ENCODE results near the gene MFSD12. TPM values are rescaled to one million over a fixed set of nuclear protein-coding genes. Genes with fewer than 3 reads are reported as not detected.

The MFSD12 gene
- total RNA-seq, 1 donor, result 104 TPM

DNA sequence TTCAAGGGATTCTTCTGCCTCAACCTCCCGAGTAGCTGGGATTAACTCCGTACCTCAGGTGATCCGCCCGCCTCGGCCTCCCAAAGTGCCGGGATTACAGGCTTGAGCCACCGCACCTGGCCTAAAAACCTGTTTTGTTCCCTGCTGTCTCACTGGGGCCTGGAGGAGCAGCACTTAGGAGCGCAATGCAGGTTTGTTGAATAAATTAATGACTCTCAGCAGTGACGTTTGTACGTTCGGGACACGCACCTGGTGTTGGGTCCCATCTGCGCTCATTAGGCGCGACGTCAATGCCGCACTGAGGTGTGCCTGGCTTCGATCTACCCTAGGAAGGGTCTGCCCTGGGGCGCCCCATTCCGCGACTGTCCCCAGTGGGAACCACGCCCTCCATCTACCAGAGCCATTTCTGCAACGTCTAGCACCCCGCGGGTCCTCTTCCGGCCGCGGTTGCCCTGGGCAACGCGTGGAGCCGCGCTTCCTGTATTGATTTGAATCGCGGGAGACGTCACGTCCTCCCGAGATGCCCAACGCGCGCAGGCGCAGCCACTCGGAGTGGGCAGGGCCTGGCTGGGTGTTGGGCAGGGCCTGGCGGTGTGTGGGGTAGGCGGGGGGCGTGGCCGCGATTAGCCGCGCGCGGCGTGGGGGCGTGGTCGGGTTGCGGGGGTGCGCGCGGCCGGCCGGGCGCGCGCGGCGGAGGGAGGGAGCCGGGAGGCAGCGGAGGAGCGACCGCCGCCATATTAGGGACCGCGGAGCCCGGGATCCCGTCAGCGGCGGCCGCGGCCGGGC is 51.6 kb downstream of the MFSD12 start, which contains the start of gene FZR1:
FZR1 (plus strand) TSS at position 714 of the 786 bp plus-strand sequence. CDS start 16,679 bp downstream, outside the sequence.
- peak within 1 kb of the TSS; percentile 100 for H2AFZ ChIP-seq (ENCODE audit: low read length)
- H3K4me1 ChIP-seq (ENCODE audit: insufficient read depth, low read length), result peaks cover 24% of the 10 kb centered on the region
- H3K79me2 ChIP-seq (ENCODE audit: insufficient read depth, low read length), result peaks cover 46% of the 10 kb centered on the region
- H3K9me3 ChIP-seq (ENCODE audit: low read depth, low read length), result no peaks in the 10 kb centered on the region
- peak within 1 kb of the TSS; percentile 99 for H3K4me3 ChIP-seq (ENCODE audit: insufficient read depth, low read length)
- no peaks in the 10 kb centered on the region for H3K27me3 ChIP-seq (ENCODE audit: insufficient read depth, low read length)
- H3K27ac ChIP-seq (ENCODE audit: low read depth, low read length), result peak within 1 kb of the TSS; percentile 94
- DNase-seq (ENCODE audit: insufficient read length, low spot score, missing footprints), result peak; percentile 100
- H4K20me1 ChIP-seq (ENCODE audit: insufficient read depth, low read length), result peaks cover 28% of the 10 kb centered on the region
- H3K36me3 ChIP-seq (ENCODE audit: insufficient read depth, low read length), result peaks cover 10% of the 10 kb centered on the region
- peak within 1 kb of the TSS; percentile 98 for H3K4me2 ChIP-seq (ENCODE audit: insufficient read depth, low read length)
- TF ChIP-seq, protein P1, sequence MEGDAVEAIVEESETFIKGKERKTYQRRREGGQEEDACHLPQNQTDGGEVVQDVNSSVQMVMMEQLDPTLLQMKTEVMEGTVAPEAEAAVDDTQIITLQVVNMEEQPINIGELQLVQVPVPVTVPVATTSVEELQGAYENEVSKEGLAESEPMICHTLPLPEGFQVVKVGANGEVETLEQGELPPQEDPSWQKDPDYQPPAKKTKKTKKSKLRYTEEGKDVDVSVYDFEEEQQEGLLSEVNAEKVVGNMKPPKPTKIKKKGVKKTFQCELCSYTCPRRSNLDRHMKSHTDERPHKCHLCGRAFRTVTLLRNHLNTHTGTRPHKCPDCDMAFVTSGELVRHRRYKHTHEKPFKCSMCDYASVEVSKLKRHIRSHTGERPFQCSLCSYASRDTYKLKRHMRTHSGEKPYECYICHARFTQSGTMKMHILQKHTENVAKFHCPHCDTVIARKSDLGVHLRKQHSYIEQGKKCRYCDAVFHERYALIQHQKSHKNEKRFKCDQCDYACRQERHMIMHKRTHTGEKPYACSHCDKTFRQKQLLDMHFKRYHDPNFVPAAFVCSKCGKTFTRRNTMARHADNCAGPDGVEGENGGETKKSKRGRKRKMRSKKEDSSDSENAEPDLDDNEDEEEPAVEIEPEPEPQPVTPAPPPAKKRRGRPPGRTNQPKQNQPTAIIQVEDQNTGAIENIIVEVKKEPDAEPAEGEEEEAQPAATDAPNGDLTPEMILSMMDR (IDR thresholded peaks at IDR 0.05; ENCODE audit: extremely low read depth, low read depth, low read length), result no peak

DNA sequence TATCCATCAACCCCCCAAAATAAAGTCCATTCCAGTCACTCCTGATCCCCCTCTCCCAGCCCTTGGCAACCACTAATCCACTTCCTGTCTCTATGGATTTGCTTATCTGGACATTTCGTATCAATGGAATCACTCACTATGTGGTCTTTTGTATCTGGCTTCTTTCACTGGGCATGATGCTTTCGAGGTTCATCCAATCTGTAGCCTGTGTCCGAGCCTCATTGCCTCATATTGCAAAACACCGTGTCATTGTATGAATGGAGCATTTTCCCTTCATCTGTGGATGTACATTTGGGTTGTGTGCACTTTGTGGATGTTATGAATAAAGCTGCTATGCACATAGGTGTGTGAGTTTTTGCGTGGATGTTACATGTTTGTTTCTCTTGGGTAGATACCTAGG is 52.7 kb downstream of the MFSD12 start:
- Histone ChIP-seq H3K27ac (ENCODE audit: low read depth, low read length) (no peak overlapping the region), H3K79me2 (ENCODE audit: insufficient read depth, low read length) (peaks cover 44% of the 10 kb centered on the region), H3K4me1 (ENCODE audit: insufficient read depth, low read length) (peaks cover 25% of the 10 kb centered on the region), H4K20me1 (ENCODE audit: insufficient read depth, low read length) (peaks cover 17% of the 10 kb centered on the region), H3K4me3 (ENCODE audit: insufficient read depth, low read length) (no peak overlapping the region), H3K4me2 (ENCODE audit: insufficient read depth, low read length) (no peak overlapping the region), H3K36me3 (ENCODE audit: insufficient read depth, low read length) (peaks cover 1% of the 10 kb centered on the region), H3K27me3 (ENCODE audit: insufficient read depth, low read length) (no peaks in the 10 kb centered on the region), H2AFZ (ENCODE audit: low read length) (no peak overlapping the region), H3K9me3 (ENCODE audit: low read depth, low read length) (no peaks in the 10 kb centered on the region)
- TF ChIP-seq, protein P1 (IDR thresholded peaks at IDR 0.05; ENCODE audit: extremely low read depth, low read depth, low read length), result no peak
- no peak for DNase-seq (ENCODE audit: insufficient read length, low spot score, missing footprints)

DNA sequence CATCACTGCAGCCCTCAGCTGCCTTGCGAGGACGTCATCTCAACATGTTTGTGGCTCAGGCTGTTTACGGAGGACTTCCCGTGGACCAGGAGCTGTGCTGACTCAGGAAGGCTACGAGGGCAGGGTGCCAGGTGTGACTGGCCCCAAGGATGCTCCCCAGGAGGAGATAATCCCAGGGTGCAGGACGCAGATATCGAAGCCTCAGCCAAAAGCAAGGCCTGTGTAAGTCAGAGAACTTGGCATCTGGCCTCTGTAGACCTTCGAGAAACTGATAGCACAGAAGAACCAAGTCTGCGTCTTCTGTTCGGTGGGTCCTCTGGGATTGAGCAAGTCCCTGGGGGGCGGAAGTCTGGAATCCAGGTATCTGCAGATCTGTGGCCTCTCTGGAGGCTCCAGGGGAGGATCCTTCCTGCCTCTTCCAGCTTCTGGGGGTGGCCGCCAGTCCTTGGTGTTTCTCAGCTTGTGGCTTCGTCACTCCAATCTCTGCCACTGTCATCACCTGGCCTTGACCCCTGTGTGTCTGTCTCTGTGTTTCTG is 54.3 kb downstream of the MFSD12 start:
- DNase-seq (ENCODE audit: insufficient read length, low spot score, missing footprints), result no peak
- peaks cover 42% of the 10 kb centered on the region for H3K79me2 ChIP-seq (ENCODE audit: insufficient read depth, low read length)
- H3K4me2 ChIP-seq (ENCODE audit: insufficient read depth, low read length), result no peak overlapping the region
- no peak overlapping the region for H3K27ac ChIP-seq (ENCODE audit: low read depth, low read length)
- H4K20me1 ChIP-seq (ENCODE audit: insufficient read depth, low read length), result peaks cover 3% of the 10 kb centered on the region
- peak overlapping the region; percentile 35 for H2AFZ ChIP-seq (ENCODE audit: low read length)
- TF ChIP-seq, protein P1 (IDR thresholded peaks at IDR 0.05; ENCODE audit: extremely low read depth, low read depth, low read length), result no peak
- H3K36me3 ChIP-seq (ENCODE audit: insufficient read depth, low read length), result no peaks in the 10 kb centered on the region
- H3K4me1 ChIP-seq (ENCODE audit: insufficient read depth, low read length), result peaks cover 15% of the 10 kb centered on the region
- no peak overlapping the region for H3K4me3 ChIP-seq (ENCODE audit: insufficient read depth, low read length)
- no peaks in the 10 kb centered on the region for H3K27me3 ChIP-seq (ENCODE audit: insufficient read depth, low read length)
- H3K9me3 ChIP-seq (ENCODE audit: low read depth, low read length), result no peaks in the 10 kb centered on the region

DNA sequence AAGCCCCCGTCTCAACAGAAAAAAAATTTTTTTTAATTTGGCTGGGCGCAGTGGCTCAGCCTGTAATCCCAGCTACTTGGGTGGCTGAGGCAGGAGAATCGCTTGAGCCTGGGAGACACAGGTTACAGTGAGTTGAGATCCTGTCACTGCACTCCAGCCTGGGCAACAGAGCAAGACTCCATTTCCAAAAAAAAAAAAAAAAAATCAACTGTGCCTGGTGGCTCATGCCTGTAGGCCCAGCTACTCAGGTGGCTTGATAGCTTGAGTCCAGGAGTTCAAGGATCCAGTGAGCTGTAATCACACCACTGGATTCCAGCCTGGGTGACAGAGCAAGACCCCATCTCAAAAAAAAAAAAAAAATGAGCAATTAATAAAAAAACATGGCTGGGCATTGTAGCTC is 55.6 kb downstream of the MFSD12 start:
- H3K9me3 ChIP-seq (ENCODE audit: low read depth, low read length), result no peaks in the 10 kb centered on the region
- no peak overlapping the region for H3K4me2 ChIP-seq (ENCODE audit: insufficient read depth, low read length)
- no peak overlapping the region for H3K4me3 ChIP-seq (ENCODE audit: insufficient read depth, low read length)
- no peak for DNase-seq (ENCODE audit: insufficient read length, low spot score, missing footprints)
- H3K27ac ChIP-seq (ENCODE audit: low read depth, low read length), result no peak overlapping the region
- peaks cover 5% of the 10 kb centered on the region for H3K36me3 ChIP-seq (ENCODE audit: insufficient read depth, low read length)
- H4K20me1 ChIP-seq (ENCODE audit: insufficient read depth, low read length), result peaks cover 4% of the 10 kb centered on the region
- H3K79me2 ChIP-seq (ENCODE audit: insufficient read depth, low read length), result peaks cover 42% of the 10 kb centered on the region
- no peak overlapping the region for H2AFZ ChIP-seq (ENCODE audit: low read length)
- TF ChIP-seq, protein P1 (IDR thresholded peaks at IDR 0.05; ENCODE audit: extremely low read depth, low read depth, low read length), result no peak
- peaks cover 15% of the 10 kb centered on the region for H3K4me1 ChIP-seq (ENCODE audit: insufficient read depth, low read length)
- no peaks in the 10 kb centered on the region for H3K27me3 ChIP-seq (ENCODE audit: insufficient read depth, low read length)

Data from osteoblast (primary cell).